Liver (tissue), 9 donors: Measurements from ENCODE around the gene DHRS1. TPM values are rescaled to one million over a fixed set of nuclear protein-coding genes. Genes with fewer than 3 reads are reported as not detected.

Experiments
- DNase-seq: peaks from one replicate; pipeline ENCODE4 v3.0.0-alpha.2; 2017; ENCODE audit warnings: low spot score
- H3K27ac ChIP-seq, 2 donors: one replicate each; pipeline ENCODE4 v1.7.0; 2013; ENCODE audit warnings: inconsistent platforms in 2 of 2, low read length in 2 of 2, control low read depth in 1 of 2, low read depth in 1 of 2, mild to moderate bottlenecking in 1 of 2
- H3K27me3 ChIP-seq, 4 donors: one replicate each; pipeline versions ENCODE4 v1.6.1 to v1.7.0; 2013; ENCODE audit warnings: low read length in 3 of 4, inconsistent platforms in 1 of 4, mild to moderate bottlenecking in 1 of 4, moderate library complexity in 1 of 4; ENCODE audit not compliant: control insufficient read depth in 4 of 4, insufficient read depth in 4 of 4
- H3K36me3 ChIP-seq, 4 donors: one replicate each; pipeline versions ENCODE4 v1.6.1 to v1.7.0; 2013; ENCODE audit warnings: low read length in 3 of 4, mild to moderate bottlenecking in 3 of 4, low read depth in 1 of 4, moderate library complexity in 1 of 4; ENCODE audit not compliant: control insufficient read depth in 4 of 4, insufficient read depth in 3 of 4
- H3K4me1 ChIP-seq, 4 donors: one replicate each; pipeline versions ENCODE4 v1.6.1 to v1.7.0; 2013; ENCODE audit warnings: low read length in 3 of 4, mild to moderate bottlenecking in 3 of 4, moderate library complexity in 1 of 4; ENCODE audit not compliant: control insufficient read depth in 4 of 4, insufficient read depth in 4 of 4
- H3K4me3 ChIP-seq, 3 donors: one replicate each; pipeline versions ENCODE4 v1.6.1 to v1.7.0; 2013; ENCODE audit warnings: low read length in 3 of 3, control low read depth in 1 of 3, low read depth in 1 of 3, mild to moderate bottlenecking in 1 of 3
- H3K9ac ChIP-seq, 2 donors: one replicate each; pipeline ENCODE4 v1.7.0; 2013; ENCODE audit warnings: low read length in 2 of 2, mild to moderate bottlenecking in 2 of 2, moderate library complexity in 2 of 2, control low read depth in 1 of 2, low read depth in 1 of 2
- H3K9me3 ChIP-seq, 4 donors: one replicate each; pipeline versions ENCODE4 v1.6.1 to v1.7.0; 2013; ENCODE audit warnings: low read length in 3 of 4; ENCODE audit not compliant: control insufficient read depth in 4 of 4
- ATF3 ChIP-seq: IDR thresholded peaks from 2 replicates; pipeline ENCODE4 v1.6.1; 2016; ENCODE audit warnings: antibody characterized with exemption
- GABPA ChIP-seq, 2 donors: IDR thresholded peaks in 1 of 2; conservative IDR thresholded peaks in 1 of 2; 2 replicates each; pipeline ENCODE4 v1.6.1; 2016; ENCODE audit warnings: antibody characterized with exemption in 2 of 2, mild to moderate bottlenecking in 1 of 2, moderate library complexity in 1 of 2
- HNF4A ChIP-seq, 2 donors: conservative IDR thresholded peaks; 2 replicates each; pipeline ENCODE4 v1.6.1; 2016; ENCODE audit warnings: antibody characterized with exemption in 2 of 2, mild to moderate bottlenecking in 2 of 2
- NR2F2 ChIP-seq: IDR thresholded peaks from 2 replicates; pipeline ENCODE4 v1.6.1; 2016; ENCODE audit warnings: antibody characterized with exemption
- RAD21 ChIP-seq, 2 donors: IDR thresholded peaks; 2 replicates each; pipeline ENCODE4 v1.6.1; 2016; ENCODE audit warnings: antibody characterized with exemption in 2 of 2, mild to moderate bottlenecking in 2 of 2
- SP1 ChIP-seq: IDR thresholded peaks from 2 replicates; pipeline ENCODE4 v1.6.1; 2018; ENCODE audit warnings: antibody characterized with exemption, mild to moderate bottlenecking
- YY1 ChIP-seq: IDR thresholded peaks from 2 replicates; pipeline ENCODE4 v1.6.1; 2016; ENCODE audit warnings: antibody characterized with exemption, mild to moderate bottlenecking
- WGBS: extraction: QIAGEN DNeasy Blood & Tissue Kit; methylation state at CpG from one replicate; pipeline ENCODE4 v1.1.7; 2013; 5-methylcytosine and 5-hydroxymethylcytosine counted together
- polyA plus RNA-seq, 2 donors: library from polyadenylated mRNA; stranded (reverse) in 1 of 2; unstranded in 1 of 2; fragments of 200-250 nt in 1 of 2; fragments of >200 nt in 1 of 2; fragmentation: Nextera tagmentation in 1 of 2; extraction: Ambion mirVana in 1 of 2; gene quantifications; one replicate each; pipeline versions ENCODE4 v1.2.1 to v1.2.3, GENCODE V29; 2013 to 2015
- total RNA-seq, 2 donors: library from RNA; depleted of rRNA; stranded (reverse); fragments of >200 nt; gene quantifications; one replicate each; pipeline ENCODE4 v1.2.3, GENCODE V29; 2014
- TF ChIP-seq, protein P1 (sequence below): IDR thresholded peaks from 2 replicates; pipeline ENCODE4 v1.6.1; 2016; ENCODE audit warnings: antibody characterized with exemption, mild to moderate bottlenecking
- TF ChIP-seq, protein P2 (sequence below): fragments of 150-350 bp; IDR thresholded peaks from 2 replicates; pipeline ENCODE4 v1.5.1; 2017; ENCODE audit warnings: improper control_type of control experiment, low read depth, low read length; ENCODE audit not compliant: missing input control
- TF ChIP-seq, protein P3 (sequence below): IDR thresholded peaks from 2 replicates; pipeline ENCODE4 v1.6.1; 2016; ENCODE audit warnings: antibody characterized with exemption
- TF ChIP-seq, protein P4 (sequence below): IDR thresholded peaks from 2 replicates; pipeline ENCODE4 v1.6.1; 2016; ENCODE audit warnings: antibody characterized with exemption
- donor health status: healthy.
- donor health status: healthy.
- donor health status: healthy.
- donor health status: healthy.
- donor health status: healthy.

DHRS1 gene
- total and polyA plus RNA-seq, 4 donors = 30.3 to 84.9 (median 50.2) TPM

GRCh38 chr14:24271134-24271833 lies 28.3 kb downstream of the DHRS1 start, which contains the start of gene RABGGTA:
TSS of gene RABGGTA (minus strand) at chr14:24271597. CDS start at chr14:24271115, 482 bp downstream.
- Histone ChIP-seq H3K36me3 (peaks cover 0 to 28% (median 7%) of the 10 kb centered on the region in 4 donors), H3K9me3 (no peaks in the 10 kb centered on the region), H3K4me1 (peaks cover 1 to 19% (median 5%) of the 10 kb centered on the region in 4 donors), H3K27me3 (no peaks in the 10 kb centered on the region), H3K9ac (peak within 1 kb of the TSS; percentile 48 to 80), H3K27ac (peak within 1 kb of the TSS; percentile 92 to 96), H3K4me3 (peak within 1 kb of the TSS; percentile 59 to 87 (median 82))
- WGBS = under 1% methylated on average over 61 of the region's 61 CpGs
- peak; percentile 88 for DNase-seq
- TF ChIP-seq YY1 (no peak), RAD21 (IDR thresholded peaks at IDR 0.05) (peak in 1 of 2 donors; percentile 70), GABPA (IDR thresholded peaks at IDR 0.05 in 1 of 2, conservative IDR thresholded peaks at IDR 0.05 in 1 of 2) (peak in 1 of 2 donors; percentile 77), SP1 (peak; percentile 47), NR2F2 (no peak)
- TF ChIP-seq, protein P1, sequence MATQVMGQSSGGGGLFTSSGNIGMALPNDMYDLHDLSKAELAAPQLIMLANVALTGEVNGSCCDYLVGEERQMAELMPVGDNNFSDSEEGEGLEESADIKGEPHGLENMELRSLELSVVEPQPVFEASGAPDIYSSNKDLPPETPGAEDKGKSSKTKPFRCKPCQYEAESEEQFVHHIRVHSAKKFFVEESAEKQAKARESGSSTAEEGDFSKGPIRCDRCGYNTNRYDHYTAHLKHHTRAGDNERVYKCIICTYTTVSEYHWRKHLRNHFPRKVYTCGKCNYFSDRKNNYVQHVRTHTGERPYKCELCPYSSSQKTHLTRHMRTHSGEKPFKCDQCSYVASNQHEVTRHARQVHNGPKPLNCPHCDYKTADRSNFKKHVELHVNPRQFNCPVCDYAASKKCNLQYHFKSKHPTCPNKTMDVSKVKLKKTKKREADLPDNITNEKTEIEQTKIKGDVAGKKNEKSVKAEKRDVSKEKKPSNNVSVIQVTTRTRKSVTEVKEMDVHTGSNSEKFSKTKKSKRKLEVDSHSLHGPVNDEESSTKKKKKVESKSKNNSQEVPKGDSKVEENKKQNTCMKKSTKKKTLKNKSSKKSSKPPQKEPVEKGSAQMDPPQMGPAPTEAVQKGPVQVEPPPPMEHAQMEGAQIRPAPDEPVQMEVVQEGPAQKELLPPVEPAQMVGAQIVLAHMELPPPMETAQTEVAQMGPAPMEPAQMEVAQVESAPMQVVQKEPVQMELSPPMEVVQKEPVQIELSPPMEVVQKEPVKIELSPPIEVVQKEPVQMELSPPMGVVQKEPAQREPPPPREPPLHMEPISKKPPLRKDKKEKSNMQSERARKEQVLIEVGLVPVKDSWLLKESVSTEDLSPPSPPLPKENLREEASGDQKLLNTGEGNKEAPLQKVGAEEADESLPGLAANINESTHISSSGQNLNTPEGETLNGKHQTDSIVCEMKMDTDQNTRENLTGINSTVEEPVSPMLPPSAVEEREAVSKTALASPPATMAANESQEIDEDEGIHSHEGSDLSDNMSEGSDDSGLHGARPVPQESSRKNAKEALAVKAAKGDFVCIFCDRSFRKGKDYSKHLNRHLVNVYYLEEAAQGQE = peak; percentile 59
- TF ChIP-seq, protein P2, sequence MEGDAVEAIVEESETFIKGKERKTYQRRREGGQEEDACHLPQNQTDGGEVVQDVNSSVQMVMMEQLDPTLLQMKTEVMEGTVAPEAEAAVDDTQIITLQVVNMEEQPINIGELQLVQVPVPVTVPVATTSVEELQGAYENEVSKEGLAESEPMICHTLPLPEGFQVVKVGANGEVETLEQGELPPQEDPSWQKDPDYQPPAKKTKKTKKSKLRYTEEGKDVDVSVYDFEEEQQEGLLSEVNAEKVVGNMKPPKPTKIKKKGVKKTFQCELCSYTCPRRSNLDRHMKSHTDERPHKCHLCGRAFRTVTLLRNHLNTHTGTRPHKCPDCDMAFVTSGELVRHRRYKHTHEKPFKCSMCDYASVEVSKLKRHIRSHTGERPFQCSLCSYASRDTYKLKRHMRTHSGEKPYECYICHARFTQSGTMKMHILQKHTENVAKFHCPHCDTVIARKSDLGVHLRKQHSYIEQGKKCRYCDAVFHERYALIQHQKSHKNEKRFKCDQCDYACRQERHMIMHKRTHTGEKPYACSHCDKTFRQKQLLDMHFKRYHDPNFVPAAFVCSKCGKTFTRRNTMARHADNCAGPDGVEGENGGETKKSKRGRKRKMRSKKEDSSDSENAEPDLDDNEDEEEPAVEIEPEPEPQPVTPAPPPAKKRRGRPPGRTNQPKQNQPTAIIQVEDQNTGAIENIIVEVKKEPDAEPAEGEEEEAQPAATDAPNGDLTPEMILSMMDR = peak; percentile 62

GRCh38 chr14:24270537-24271133 lies 28.9 kb downstream of the DHRS1 start:
- TF ChIP-seq SP1 (no peak), NR2F2 (no peak), RAD21 (IDR thresholded peaks at IDR 0.05) (no peak), ATF3 (no peak), HNF4A (conservative IDR thresholded peaks at IDR 0.05) (no peak)
- TF ChIP-seq, protein P3, sequence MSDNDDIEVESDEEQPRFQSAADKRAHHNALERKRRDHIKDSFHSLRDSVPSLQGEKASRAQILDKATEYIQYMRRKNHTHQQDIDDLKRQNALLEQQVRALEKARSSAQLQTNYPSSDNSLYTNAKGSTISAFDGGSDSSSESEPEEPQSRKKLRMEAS = no peak
- TF ChIP-seq, protein P4, sequence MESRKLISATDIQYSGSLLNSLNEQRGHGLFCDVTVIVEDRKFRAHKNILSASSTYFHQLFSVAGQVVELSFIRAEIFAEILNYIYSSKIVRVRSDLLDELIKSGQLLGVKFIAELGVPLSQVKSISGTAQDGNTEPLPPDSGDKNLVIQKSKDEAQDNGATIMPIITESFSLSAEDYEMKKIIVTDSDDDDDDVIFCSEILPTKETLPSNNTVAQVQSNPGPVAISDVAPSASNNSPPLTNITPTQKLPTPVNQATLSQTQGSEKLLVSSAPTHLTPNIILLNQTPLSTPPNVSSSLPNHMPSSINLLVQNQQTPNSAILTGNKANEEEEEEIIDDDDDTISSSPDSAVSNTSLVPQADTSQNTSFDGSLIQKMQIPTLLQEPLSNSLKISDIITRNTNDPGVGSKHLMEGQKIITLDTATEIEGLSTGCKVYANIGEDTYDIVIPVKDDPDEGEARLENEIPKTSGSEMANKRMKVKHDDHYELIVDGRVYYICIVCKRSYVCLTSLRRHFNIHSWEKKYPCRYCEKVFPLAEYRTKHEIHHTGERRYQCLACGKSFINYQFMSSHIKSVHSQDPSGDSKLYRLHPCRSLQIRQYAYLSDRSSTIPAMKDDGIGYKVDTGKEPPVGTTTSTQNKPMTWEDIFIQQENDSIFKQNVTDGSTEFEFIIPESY = no peak
- TF ChIP-seq, protein P2 = no peak
- WGBS = 20% methylated on average over 13 of the region's 13 CpGs
- Histone ChIP-seq H3K9ac (peak overlapping the region in 1 of 2 donors; percentile 48), H3K9me3 (no peaks in the 10 kb centered on the region), H3K36me3 (peaks cover 0 to 34% (median 9%) of the 10 kb centered on the region in 4 donors), H3K27ac (peak overlapping the region; percentile 92 to 96), H3K27me3 (no peaks in the 10 kb centered on the region), H3K4me1 (peaks cover 1 to 19% (median 5%) of the 10 kb centered on the region in 4 donors), H3K4me3 (peak overlapping the region; percentile 59 to 87 (median 82))
- DNase-seq = no peak
